GM21390 (cell line): ENCODE results near the gene NAB2.
"Not testable (repeated sequence)": the region's sequence is repeated elsewhere in the genome, so short reads cannot be mapped to it uniquely, and the experiment has no call there.

Experiments used
- ATAC-seq: cut with Tn5 transposase; IDR thresholded peaks from one replicate; pipeline ENCODE4 v1.9.1; 2021; ENCODE audit not compliant: unreplicated experiment

NAB2 gene

GRCh38 chr12:57110104-57111030, 21.5 kb downstream of the NAB2 start:
- ATAC-seq: peak; percentile 43

- ATAC-seq: peak; percentile 58
Measured at GRCh38 chr12:57111031-57111734, 22.3 kb downstream of the NAB2 start, which contains the start of gene STAT6. TSS of gene STAT6 (minus strand) at chr12:57111362. CDS start at chr12:57108278, 3,084 bp downstream.

- no peak for ATAC-seq
Measured at GRCh38 chr12:57112492-57113294, 23.8 kb downstream of the NAB2 start.

- no peak for ATAC-seq
Measured at GRCh38 chr12:57116580-57117281, 27.8 kb downstream of the NAB2 start.

- no peak for ATAC-seq
Measured at GRCh38 chr12:57118711-57119271, 29.9 kb downstream of the NAB2 start.

- ATAC-seq: no peak
Measured at GRCh38 chr12:57119294-57120085, 30.6 kb downstream of the NAB2 start.

- ATAC-seq: not testable (repeated sequence)
Measured at GRCh38 chr12:57120718-57121117, 31.8 kb downstream of the NAB2 start.

GRCh38 chr12:57123813-57124212, 34.9 kb downstream of the NAB2 start:
- no peak for ATAC-seq

GRCh38 chr12:57124261-57124877, 35.5 kb downstream of the NAB2 start:
- no peak for ATAC-seq

GRCh38 chr12:57126061-57126460, 37.1 kb downstream of the NAB2 start:
- no peak for ATAC-seq

- ATAC-seq: no peak
Measured at GRCh38 chr12:57126561-57126960, 37.6 kb downstream of the NAB2 start.

GRCh38 chr12:57127101-57127725, 38.3 kb downstream of the NAB2 start:
- no peak for ATAC-seq

- no peak for ATAC-seq
Measured at GRCh38 chr12:57127726-57128518, 39.0 kb downstream of the NAB2 start, which contains the start of gene LRP1. TSS of gene LRP1 (plus strand) at chr12:57128483. CDS start at chr12:57128965, 482 bp downstream.

GRCh38 chr12:57128519-57129247, 39.8 kb downstream of the NAB2 start:
- ATAC-seq: no peak

GRCh38 chr12:57129321-57129842, 40.5 kb downstream of the NAB2 start:
- no peak for ATAC-seq

GRCh38 chr12:57129889-57130288, 41.0 kb downstream of the NAB2 start:
- no peak for ATAC-seq

- no peak for ATAC-seq
Measured at GRCh38 chr12:57130941-57131340, 42.0 kb downstream of the NAB2 start.
